Hematopoietic multipotent progenitor cell (in vitro differentiated cells): ENCODE results near the gene USE1. TPM values are rescaled to one million over a fixed set of nuclear protein-coding genes. Genes with fewer than 3 reads are reported as not detected.
A peak's percentile ranks its signal among the peaks of the same experiment; 100 is the strongest.

ENCODE experiments used
- DNase-seq, 3 donors: peaks; one replicate each; pipeline ENCODE4 v3.0.0-alpha.2; 2011 to 2015; ENCODE audit warnings: low read depth in 2 of 3, low spot score in 2 of 3
- total RNA-seq: library from RNA; depleted of rRNA; stranded (reverse); fragments of >200 nt; gene quantifications from one replicate; pipeline ENCODE4 v1.2.3, GENCODE V29; 2012

The USE1 gene
- total RNA-seq, 1 donor: 50.4 TPM

DNA sequence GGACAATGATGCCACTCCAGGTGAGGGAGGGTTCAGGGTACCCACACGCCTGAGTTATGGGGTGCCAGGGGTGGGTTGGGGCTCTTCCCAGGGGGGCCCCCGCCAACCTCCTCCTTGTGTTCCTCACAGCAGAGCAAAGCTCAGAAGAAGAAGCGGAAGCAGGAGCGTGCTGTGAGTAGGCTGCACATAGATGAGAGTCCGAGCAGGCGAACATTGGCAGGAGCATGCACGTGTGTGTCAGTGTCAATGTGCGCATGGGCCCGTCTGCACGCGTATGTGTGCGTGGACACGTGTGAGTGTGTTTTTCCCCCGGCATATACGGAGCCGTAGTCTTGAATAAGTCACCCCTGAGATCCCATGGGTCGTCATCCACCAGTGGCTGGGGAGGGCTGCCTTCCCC, 12.4 kb upstream of the USE1 start:
- DNase-seq: no peak

DNA sequence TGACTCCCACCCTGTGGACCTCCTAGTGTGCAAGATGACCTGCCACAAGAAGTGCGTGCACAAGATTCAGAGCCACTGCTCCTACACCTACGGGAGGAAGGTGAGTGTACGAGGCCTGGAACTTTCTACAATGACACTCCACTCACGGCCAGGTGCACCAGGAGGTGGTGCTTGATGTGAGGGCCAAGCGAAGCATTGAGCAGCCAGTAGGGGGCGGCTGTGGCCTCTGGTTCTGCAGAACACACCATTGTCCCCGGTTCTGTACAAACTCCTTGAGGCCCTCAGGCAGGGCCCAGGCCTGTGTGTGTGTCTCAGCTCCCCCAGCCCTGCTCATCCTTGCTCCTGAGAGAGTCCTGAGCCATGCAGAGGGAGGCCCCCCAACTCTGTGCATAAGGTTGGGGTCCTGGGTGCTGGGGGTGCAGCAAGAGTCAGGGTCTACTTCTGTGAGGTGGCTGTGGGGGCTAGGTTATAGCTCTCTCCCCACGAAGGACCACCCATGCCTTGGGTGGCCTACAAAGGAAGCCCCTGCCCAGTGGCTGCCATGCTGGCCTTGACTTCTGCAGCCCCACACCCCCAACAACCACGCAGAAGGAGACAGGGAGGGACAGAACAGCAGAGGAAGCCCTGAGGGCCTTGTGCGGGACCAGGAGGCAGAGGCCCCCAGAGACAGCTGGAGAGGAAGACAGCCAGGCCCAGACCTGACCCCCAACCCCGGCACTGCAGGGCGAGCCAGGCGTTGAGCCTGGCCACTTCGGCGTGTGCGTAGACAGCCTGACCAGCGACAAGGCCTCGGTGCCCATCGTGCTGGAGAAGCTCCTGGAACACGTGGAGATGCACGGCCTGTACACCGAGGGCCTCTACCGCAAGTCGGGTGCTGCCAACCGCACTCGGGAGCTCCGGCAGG, 9.7 kb upstream of the USE1 start:
- peak in 2 of 3 donors; percentile 42 to 43 for DNase-seq

DNA sequence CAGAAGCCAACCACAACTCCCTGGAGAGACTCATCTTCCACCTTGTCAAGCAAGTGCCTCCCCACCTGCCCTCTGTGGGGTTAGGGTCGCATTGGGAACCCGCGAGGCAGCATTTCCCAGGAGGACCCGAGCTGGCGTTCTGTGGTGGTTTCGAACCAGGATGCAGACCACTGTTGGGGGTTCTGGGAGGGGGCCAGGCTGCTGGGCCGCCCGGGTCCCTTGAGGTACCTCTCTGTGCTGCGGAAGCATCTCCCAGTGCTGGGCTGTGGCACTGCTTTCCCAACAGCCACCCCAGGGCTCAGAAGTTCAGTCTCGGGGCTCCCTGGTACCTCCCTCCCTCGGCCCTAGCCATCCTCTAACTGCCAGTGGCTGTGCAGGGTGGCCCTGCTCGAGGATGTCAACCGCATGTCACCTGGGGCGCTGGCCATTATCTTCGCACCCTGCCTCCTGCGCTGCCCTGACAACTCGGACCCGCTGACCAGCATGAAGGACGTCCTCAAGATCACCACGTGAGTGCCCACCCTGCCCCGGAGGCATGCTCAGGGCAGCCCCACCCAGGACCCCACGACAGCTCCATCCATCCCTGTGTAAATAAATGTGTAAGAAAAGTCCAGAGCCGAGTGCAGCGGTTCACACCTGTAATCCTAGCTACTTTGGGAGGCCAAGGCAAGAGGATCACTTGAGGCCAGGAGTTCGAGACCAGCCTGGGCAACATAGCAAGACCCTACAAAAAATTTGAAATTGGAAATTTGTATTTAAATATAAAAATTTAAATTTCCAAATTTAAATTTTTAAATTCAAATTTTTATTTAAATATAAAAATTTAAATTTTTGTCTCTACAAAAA, 8.2 kb upstream of the USE1 start:
- DNase-seq: no peak

DNA sequence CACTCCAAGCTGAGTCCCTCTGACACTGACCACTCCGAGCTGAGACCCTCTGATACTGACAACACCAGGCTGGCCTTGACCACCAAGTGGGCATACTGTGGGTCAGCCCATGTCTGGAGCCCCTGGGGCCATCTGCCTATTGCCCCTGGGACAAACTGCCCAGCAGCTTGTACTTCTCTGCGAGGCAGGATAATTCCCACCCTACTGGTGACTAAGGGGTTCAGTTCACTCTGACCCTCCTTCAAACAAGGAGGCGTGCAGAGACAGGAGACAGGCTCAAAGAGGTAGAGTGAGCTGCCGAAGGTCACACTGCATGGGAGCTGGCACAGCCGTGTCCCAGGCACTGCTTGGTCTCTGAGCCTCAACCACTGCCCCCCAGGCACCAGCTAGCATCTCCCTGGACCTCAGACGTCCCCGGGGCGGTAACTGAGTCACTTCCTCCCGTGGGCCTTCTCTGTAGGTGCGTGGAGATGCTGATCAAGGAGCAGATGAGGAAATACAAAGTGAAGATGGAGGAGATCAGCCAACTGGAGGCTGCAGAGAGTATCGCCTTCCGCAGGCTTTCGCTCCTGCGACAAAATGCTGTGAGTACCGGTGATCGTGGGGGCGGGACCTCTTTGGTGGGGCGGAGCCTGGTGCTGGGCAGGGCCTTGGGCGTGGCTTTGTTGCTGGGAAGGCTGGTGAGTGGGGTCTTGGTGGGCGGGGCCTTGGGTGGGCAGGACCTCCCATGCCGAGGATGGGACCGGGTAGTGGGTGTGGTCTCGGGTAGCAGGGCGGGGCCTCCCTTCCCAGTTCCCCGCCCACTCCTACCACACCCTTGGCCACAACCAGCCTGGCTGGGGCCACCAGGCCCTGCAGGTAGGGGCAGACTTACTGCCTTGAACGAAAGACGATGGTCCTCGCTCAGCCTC, 5.8 kb upstream of the USE1 start:
- DNase-seq: peak in 2 of 3 donors; percentile 59 to 76

DNA sequence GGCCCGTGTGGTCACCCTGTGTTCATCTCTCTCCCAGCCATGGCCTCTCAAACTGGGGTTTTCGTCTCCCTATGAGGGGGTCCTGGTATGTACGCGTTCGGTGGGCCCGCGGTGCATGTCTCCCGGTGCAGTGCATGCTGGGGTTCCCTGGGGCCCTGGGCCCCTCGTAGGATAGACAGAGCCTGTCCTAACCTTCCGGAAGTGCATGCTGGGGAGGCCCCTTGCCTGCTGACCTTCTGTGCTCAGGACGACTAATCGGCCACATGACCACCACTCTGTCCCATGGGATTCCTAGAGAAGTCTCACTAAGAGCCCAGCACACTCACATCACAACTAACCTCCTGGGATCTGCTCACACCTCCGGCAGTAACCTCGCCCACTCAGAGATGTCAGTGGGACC, 4.9 kb upstream of the USE1 start:
- no peak for DNase-seq

DNA sequence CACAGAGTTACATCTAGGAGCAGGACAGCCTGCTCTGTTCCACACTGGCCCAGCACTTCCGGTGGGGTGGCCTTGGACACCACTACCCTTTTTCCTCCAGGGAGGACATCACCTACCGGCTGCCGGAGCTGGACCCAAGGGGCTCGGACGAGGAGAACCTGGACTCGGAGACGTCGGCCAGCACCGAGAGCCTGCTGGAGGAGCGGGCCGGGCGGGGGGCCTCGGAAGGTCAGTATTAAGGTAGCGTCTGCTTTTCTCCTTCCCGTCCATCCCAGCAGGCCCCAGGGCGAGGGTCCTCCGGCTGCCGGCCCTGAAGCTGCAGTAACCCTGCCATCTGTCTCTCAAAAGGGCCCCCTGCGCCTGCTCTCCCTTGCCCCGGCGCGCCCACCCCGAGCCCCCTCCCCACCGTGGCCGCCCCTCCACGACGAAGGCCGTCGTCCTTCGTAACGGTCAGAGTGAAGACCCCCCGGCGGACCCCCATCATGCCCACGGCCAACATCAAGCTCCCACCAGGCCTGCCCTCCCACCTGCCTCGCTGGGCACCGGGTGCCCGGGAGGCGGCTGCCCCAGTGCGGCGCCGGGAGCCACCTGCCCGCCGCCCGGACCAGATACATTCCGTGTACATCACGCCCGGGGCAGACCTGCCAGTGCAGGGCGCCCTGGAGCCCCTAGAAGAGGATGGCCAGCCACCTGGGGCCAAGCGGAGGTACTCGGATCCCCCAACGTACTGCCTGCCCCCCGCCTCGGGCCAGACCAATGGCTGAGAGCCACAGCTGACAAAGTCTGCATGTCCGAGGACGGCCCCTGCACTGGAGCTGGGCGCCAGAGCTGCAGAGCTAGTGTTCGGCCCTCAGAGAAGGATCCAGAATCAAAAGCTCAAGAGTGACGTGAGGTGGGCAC, 3.4 kb upstream of the USE1 start:
- DNase-seq: no peak

DNA sequence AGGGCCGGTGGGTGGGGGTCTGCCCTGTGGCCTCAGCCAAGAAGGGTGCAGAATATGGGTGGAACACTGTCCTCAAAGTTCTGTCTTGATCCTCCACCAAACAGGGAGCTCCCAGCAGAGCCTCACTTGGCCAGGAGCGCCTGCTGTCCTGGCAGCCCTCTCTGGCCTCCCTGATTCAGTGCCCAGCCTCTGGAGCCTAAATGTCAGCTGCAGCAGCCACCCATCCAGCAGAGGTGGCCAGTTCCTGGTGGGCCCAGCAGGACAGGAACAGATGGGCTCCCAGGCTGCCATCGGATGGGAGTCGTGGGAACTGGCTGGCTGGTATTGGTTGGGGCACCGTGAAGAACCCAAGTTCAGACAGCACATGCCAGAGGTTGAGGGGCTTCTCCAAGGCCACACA, 1.8 kb upstream of the USE1 start:
- DNase-seq: no peak

DNA sequence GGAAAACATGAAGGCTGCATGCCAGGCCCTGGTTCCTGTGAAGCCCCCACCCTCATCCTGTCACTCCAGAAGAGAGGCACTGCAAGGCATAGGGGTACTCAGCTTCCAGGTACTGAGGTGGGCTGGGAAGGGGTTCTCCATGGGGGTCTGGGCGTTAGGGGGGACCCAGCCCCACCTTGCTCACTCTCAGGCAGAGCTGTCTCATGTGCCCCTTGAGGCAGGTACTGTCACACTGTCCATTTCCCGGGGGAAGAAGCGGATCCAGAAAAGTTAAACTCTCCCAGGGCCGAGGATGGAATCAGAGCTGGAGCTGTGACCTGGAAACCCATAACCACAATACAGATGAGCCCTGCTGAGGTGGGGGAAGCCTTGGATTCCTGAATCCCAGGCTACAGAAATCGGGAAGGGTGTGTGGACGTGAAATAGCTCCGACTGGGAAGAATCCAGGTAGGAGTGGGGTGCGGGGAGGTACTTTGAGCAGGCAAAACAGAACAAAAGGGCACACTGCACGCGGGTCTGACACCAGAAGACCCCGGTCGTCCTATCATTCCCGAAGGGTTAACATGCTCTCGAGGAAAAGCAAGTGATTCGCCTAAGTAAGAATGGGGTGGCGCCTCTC, 540 bp upstream of the USE1 start:
- no peak for DNase-seq

DNA sequence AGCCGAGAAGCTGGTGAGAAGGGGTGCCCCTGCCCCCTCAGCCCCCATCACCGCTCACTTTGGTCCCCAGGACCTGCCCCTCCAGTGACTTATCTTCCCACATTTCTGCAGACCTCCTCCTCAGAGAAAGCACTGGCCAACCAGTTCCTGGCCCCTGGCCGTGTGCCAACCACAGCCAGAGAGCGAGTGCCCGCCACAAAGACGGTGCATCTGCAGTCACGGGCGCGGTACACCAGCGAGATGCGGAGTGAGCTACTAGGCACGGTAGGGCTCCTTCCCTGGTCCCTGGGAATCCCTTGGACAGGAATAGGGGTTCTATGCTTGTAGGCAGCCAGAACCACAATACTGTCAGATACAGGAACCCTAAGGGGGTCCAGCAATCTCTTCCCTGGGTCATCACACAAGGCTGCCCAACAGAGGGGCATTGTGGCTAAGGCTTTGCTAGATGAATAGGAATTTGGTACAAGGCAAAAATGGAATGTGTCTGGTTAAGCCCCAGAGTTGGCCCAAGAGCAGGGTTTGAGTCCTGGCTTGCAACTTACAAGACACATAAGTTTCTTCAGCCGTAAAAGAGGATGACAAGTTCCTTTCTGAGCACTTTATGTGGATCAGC, 1.0 kb downstream of the USE1 start:
- no peak for DNase-seq

DNA sequence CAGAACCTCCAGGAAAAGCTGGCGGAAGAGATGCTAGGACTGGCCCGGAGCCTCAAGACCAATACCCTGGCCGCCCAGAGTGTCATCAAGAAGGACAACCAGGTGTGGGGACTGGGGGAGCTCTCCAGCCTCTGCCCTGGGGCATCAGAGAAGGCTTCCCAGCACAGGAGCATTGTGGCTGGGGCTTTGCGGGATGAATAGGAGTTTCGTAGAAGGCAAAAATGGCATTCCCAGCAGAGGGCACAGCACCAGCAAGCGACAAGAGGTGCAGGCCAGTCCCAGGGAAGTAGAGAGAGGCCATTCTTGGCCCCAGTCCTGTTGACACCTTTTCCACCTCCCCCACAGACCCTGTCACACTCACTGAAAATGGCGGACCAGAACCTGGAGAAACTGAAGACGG, 4.1 kb downstream of the USE1 start:
- DNase-seq: no peak

DNA sequence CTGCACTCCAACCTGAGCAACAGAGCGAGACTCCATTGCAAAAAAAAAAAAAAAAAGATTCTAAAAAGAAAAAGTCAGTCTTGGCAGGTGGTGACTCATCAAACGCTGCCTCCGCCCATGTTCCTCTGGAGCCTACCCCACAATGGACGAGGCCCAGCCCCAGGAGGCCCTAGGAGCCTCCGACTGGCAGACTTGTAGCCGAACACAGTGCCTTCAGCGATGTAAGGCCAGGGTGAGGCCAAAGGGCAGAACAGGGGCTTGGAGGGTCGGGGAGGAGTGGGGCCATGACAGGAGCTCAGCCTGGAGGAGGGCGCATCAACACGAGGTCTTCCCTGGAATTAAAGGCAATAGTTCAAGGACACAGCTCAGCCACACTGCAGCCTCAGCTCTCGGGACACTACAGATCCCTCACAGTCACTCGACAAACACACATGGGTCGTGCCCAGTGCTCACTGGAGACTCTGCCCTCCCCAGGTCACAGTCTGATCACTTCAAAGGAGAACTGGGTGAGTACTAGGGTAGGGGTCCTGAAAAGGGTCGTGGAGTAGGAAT, 5.1 kb downstream of the USE1 start:
- DNase-seq: peak in 2 of 3 donors; percentile 42 to 56

DNA sequence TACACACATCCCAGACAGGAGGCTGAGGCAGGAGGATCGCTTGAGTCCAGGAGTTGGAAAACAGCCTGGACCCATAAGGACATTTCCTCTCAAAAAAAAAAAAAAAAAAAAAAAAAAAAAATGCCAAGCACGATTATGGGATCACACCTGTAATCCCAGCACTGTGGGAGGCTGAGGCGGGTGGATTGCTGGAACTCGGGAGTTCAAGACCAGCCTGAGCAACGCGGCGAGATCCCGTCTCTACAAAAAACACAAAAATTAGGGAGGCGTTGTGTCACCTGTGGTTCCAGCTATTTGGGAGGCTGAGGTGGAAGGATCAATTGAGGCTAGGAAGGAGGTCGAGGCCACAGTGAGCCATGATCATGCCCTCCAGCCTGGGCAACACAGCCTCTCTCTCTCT, 9.9 kb downstream of the USE1 start:
- DNase-seq: no peak

DNA sequence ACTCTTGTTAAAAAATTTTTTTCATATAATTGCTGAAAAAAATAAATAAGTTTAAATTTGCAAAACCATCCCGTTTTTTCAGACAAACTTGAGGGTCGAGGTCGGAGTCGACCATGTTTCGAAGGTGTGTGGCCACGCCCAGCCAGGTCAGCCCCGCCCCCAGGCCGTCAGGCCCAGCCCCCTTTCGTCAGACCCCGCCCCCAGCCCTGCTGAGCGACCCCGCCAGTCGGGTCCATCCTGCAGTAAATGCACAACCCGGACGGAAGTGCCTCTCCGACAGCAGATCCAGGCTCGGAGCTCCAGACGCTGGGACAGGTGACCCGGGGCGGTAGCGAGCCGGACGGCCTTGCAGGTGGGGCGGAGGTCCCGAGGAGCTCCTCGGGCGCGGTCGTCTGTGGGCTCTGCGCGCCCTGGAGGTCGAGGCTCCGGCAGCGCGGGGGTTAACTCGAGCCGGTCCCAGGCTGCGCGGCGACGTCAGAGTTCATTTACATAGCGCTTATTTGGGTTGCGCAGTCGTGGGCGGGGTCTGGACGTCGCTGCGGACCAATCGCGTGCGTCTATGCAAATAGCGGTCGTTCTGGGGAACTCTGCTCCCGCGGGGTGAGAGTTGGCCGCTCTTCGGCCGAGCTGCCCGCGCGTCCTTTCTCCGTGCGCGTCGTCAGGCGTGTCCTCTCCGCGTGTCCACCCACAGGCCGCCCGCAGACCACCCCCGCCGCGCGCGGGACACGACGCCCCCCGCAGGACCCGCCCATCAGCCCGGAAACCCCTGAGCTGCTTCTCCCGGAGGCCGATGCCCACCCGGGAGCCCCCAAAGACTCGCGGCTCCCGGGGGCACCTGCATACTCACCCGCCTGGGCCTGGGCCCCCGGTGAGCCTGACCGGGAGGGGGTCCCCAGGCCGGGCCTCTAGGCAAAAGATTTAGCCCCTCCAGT, 11.1 kb downstream of the USE1 start, which contains the start of gene OCEL1:
OCEL1 (plus strand) TSS at position 225 of the 932 bp plus-strand sequence; CDS start at position 247, 22 bp downstream.
- peak; percentile 94 to 98 (median 98) for DNase-seq

DNA sequence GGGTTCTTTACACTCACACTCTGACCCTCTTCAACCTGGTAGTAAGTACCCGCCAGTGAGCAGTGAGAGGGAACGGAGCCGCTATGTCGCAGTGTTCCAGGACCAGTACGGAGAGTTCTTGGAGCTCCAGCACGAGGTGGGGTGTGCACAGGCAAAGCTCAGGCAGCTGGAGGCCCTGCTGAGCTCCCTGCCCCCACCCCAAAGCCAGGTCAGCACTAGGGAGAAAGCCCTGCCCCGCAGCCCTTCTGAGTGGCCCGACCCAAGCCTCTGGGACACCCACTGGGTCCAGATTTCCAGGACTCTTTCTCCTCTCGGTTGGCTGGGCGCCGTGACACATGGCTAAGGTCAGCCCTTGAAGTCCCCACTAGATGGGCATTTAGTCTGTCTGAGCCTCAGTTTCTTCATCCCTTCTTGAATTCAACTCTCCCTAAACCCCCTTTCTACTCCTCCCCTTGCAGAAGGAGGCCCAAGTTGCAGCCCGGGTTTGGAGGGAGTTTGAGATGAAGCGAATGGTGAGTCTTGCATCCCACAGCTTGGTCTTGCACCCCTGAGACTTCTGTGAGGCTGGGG, 12.7 kb downstream of the USE1 start:
- DNase-seq: no peak

DNA sequence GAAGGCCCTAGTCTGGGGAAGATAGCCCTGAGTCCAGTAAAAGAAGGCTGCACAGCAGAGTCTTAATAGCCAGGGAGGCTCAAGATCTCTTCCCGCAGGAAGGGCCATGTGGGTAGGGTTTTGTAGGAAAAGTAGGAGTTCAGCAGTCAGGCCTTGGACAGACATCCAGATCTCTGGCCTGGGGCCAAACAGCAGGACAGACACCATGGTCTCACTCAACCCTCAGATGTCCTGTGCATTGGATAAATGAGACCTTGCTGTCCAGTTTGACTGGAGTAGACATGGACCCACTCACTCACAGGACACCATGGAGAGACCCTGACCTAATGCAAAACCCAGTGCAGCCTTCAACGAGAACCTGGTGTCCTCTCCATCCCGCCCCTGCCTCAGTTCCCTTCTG, 14.7 kb downstream of the USE1 start:
- DNase-seq: no peak

DNA sequence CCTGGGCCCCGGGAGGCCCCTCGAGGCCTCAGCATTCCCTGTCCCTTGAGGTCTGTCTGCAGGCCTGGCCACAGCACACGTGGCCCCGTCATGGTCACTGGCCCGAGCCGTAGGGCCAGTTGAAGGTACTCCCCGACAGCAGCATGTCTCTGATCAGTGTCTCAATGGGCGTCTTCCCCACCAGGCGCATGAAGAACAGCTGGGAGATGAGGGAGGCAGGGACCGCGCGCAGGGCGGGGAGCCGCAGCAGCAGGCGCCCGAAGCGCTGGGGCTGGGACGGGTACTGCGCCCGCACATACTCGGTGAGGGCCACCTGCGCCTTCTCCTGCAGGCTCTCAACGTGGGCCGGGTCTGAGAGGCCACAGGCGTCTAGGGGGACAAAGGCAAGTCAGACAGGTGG, 17.1 kb downstream of the USE1 start:
- DNase-seq: no peak

DNA sequence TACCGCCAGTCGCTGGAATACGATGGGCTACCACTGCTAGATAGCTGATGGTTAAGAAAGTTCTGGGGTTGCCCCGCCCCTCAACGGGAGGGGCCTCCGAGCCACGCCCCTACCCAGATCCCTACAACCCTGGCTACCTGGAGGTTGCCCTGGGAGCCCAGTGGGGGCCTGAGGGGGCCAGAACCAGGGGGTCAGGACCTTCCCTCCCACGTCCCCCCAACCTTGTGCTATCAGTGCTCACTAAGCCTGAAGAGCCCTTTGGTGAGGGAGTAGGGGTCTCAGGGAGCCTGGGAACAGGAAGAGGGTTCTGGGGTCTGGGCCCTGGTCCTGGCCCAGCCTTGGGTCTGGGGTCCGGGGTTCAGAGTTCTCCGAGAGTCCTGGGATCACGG, 19.7 kb downstream of the USE1 start:
- DNase-seq: peak in 2 of 3 donors; percentile 46 to 55
